ENCODE results near the gene HPCA. TPM values are rescaled to one million over a fixed set of nuclear protein-coding genes. Genes with fewer than 3 reads are reported as not detected.

The HPCA gene
- total and polyA plus RNA-seq, 2 donors (not counting 3 experiments of a cell fraction or from before 2014, with no cell fraction given), result not detected

DNA sequence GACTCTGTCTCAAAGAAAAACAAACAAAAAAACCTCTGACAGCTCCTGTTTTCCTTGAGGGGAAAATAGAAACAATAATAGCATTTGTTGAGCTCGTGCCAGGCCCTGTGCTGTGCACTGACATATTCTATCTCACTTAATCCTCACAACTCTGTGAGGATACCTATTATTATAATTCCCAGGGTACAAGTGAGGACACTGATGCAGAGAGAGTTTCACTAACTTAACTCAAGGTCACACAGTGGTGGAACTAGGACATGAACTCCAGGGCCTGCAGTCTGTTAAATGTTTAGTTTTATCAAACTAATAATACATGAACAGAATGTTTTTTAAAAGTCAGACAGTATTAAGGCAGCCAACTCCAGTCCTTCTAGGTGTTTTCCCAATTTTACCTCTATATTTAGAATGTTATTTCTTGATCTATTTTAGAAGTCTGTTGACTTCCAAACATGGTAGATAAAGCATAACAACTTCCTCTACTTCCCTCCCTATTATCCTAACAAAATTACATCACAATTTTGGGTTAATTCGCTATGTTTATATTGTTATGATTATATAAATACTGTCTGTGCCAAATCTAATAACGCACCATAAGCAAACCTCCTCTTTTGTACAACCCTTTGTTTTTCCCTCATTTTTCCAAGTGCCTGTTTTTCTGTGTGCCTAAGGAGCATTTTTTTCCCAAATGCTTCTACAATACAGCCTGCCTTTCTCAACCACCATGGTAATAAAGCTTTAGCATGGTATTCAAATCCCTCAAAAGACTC is 20.5 kb upstream of the HPCA start:
- no peak overlapping the region for H2AFZ ChIP-seq (ENCODE audit: low read depth, low read length)
- BruUV-seq (replicated peaks), result no TSS peak
- H3K27me3 ChIP-seq (ENCODE audit: control insufficient read depth in 2 of 2, insufficient read depth in 2 of 2, low read length in 2 of 2), result peaks cover 0 to 2% of the 10 kb centered on the region in 2 experiments
- no peak for TF ChIP-seq JUN (IDR thresholded peaks at IDR 0.05; ENCODE audit: borderline replicate concordance, insufficient read depth, insufficient read length, low read depth)
- no peak for TF ChIP-seq GATA2 (IDR thresholded peaks at IDR 0.05; ENCODE audit: insufficient read depth, insufficient read length, low read depth, low read length)
- no peak for TF ChIP-seq POLR2AphosphoS5 (IDR thresholded peaks at IDR 0.05; ENCODE audit: insufficient read depth, low read depth, low read length)
- no peak for TF ChIP-seq EZH2 (IDR thresholded peaks at IDR 0.05; ENCODE audit: borderline replicate concordance, low read depth, low read length, severe bottlenecking)
- TF ChIP-seq, protein P1, sequence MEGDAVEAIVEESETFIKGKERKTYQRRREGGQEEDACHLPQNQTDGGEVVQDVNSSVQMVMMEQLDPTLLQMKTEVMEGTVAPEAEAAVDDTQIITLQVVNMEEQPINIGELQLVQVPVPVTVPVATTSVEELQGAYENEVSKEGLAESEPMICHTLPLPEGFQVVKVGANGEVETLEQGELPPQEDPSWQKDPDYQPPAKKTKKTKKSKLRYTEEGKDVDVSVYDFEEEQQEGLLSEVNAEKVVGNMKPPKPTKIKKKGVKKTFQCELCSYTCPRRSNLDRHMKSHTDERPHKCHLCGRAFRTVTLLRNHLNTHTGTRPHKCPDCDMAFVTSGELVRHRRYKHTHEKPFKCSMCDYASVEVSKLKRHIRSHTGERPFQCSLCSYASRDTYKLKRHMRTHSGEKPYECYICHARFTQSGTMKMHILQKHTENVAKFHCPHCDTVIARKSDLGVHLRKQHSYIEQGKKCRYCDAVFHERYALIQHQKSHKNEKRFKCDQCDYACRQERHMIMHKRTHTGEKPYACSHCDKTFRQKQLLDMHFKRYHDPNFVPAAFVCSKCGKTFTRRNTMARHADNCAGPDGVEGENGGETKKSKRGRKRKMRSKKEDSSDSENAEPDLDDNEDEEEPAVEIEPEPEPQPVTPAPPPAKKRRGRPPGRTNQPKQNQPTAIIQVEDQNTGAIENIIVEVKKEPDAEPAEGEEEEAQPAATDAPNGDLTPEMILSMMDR (IDR thresholded peaks at IDR 0.05; ENCODE audit: extremely low read depth in 1 of 2, insufficient read depth in 1 of 2, low read depth in 1 of 2, low read length in 2 of 2), result no peak
- TF ChIP-seq, protein P2, sequence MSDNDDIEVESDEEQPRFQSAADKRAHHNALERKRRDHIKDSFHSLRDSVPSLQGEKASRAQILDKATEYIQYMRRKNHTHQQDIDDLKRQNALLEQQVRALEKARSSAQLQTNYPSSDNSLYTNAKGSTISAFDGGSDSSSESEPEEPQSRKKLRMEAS (IDR thresholded peaks at IDR 0.05; ENCODE audit: insufficient read depth, insufficient read length), result no peak
- H3K9ac ChIP-seq (replicated peaks; ENCODE audit: extremely low read depth, insufficient read depth, low read length), result no peak overlapping the region
- dilution Hi-C loops (cut with MboI; ENCODE audit: extremely low pct_ligation_motif_present, low sequenced_read_pairs) (no loop called here), intact Hi-C loops (cut with micrococcal nuclease) (no loop called here)
- no peak for DNase-seq (ENCODE audit: low read depth, low spot score)
- CTCF ChIA-PET, result interaction anchor here (1.3 kb wide), 1 partner anchor 9 kb away, joined by 3 read pairs; no protein-coding TSS in a partner anchor
- POLR2A ChIA-PET, result interaction anchor here (0.7 kb wide), 1 partner anchor 56 kb away, joined by 3 read pairs; no protein-coding TSS in a partner anchor
- no peak for FAIRE-seq
- H3K27ac ChIP-seq (ENCODE audit: insufficient read depth, low read depth, low read length), result no peak overlapping the region
- H3K79me2 ChIP-seq (ENCODE audit: control insufficient read depth, insufficient read depth, low read length), result no peaks in the 10 kb centered on the region
- no peaks in the 10 kb centered on the region for H3K36me3 ChIP-seq (ENCODE audit: control insufficient read depth in 2 of 2, extremely low read depth in 1 of 2, insufficient read depth in 2 of 2, low read length in 2 of 2)
- H3K4me3 ChIP-seq (replicated peaks in 1 of 3; ENCODE audit: insufficient read depth in 1 of 3, low read depth in 1 of 3, low read length in 3 of 3), result no peak overlapping the region
- no peaks in the 10 kb centered on the region for H4K20me1 ChIP-seq (replicated peaks; ENCODE audit: control insufficient read depth, extremely low read depth, insufficient read depth, low read length)
- H3K4me1 ChIP-seq (ENCODE audit: control insufficient read depth, extremely low read depth, insufficient read depth, low read length), result peaks cover 9% of the 10 kb centered on the region
- no peak overlapping the region for H3K4me2 ChIP-seq (ENCODE audit: insufficient read depth, low read length)
- H3K9me3 ChIP-seq (replicated peaks; ENCODE audit: control insufficient read depth, insufficient read depth, low read length), result no peaks in the 10 kb centered on the region
- H3K9me1 ChIP-seq (replicated peaks; ENCODE audit: control insufficient read depth, extremely low read depth, insufficient read depth, low read length), result no peaks in the 10 kb centered on the region

All from endothelial cell of umbilical vein (primary cell).